NCI-H1048 (cell line): ENCODE measurements around the gene FPGS.

Experiments used
- DNase-seq: peaks from one replicate; lab custom pipeline; 2025; lab: John Stamatoyannopoulos, UW

Gene FPGS

GRCh38 chr9:127789179-127789578 lies 13.5 kb upstream of the FPGS start:
- no peak for DNase-seq

GRCh38 chr9:127790094-127790855 lies 12.4 kb upstream of the FPGS start:
- no peak for DNase-seq

GRCh38 chr9:127791085-127791484 lies 11.6 kb upstream of the FPGS start:
- DNase-seq, result no peak

GRCh38 chr9:127792417-127793031 lies 10.2 kb upstream of the FPGS start:
- no peak for DNase-seq

- DNase-seq, result no peak
These were observed 9.5 kb upstream of the FPGS start for GRCh38 chr9:127793093-127793708.

GRCh38 chr9:127794001-127794791 lies 8.5 kb upstream of the FPGS start:
- no peak for DNase-seq

GRCh38 chr9:127796225-127796813 lies 6.4 kb upstream of the FPGS start:
- no peak for DNase-seq

- DNase-seq, result no peak
These were observed 5.8 kb upstream of the FPGS start for GRCh38 chr9:127796852-127797370.

- no peak for DNase-seq
These were observed 617 bp upstream of the FPGS start for GRCh38 chr9:127801955-127802575.

GRCh38 chr9:127803507-127804352 lies 1.0 kb downstream of the FPGS start:
- no peak for DNase-seq

GRCh38 chr9:127805620-127806019 lies 2.9 kb downstream of the FPGS start:
- no peak for DNase-seq

- no peak for DNase-seq
These were observed 4.2 kb downstream of the FPGS start for GRCh38 chr9:127806871-127807270.

GRCh38 chr9:127808347-127809001 lies 5.8 kb downstream of the FPGS start:
- no peak for DNase-seq

- DNase-seq, result no peak
These were observed 6.4 kb downstream of the FPGS start for GRCh38 chr9:127809002-127809539.

GRCh38 chr9:127809540-127810377 lies 7.1 kb downstream of the FPGS start:
- peak; percentile 33 for DNase-seq

GRCh38 chr9:127810378-127811187 lies 7.9 kb downstream of the FPGS start:
- no peak for DNase-seq

GRCh38 chr9:127812011-127812410 lies 9.3 kb downstream of the FPGS start:
- no peak for DNase-seq
